Measurements from ENCODE around the gene STK4. TPM values are rescaled to one million over a fixed set of nuclear protein-coding genes. Genes with fewer than 3 reads are reported as not detected.

Gene STK4
- total and polyA plus RNA-seq, 2 donors (not counting 3 experiments of a cell fraction or from before 2014, with no cell fraction given): 9.1 to 29.6 TPM

- Histone ChIP-seq H3K27me3 (ENCODE audit: control insufficient read depth in 2 of 2, insufficient read depth in 2 of 2, low read length in 2 of 2) (no peaks in the 10 kb centered on the region), H3K4me2 (ENCODE audit: insufficient read depth, low read length) (peak overlapping the region; percentile 50), H2AFZ (ENCODE audit: low read depth, low read length) (peak overlapping the region; percentile 59), H3K4me1 (ENCODE audit: control insufficient read depth, extremely low read depth, insufficient read depth, low read length) (peaks cover 46% of the 10 kb centered on the region), H3K36me3 (ENCODE audit: control insufficient read depth in 2 of 2, extremely low read depth in 1 of 2, insufficient read depth in 2 of 2, low read length in 2 of 2) (no peaks in the 10 kb centered on the region), H4K20me1 (replicated peaks; ENCODE audit: control insufficient read depth, extremely low read depth, insufficient read depth, low read length) (no peaks in the 10 kb centered on the region), H3K9ac (replicated peaks; ENCODE audit: extremely low read depth, insufficient read depth, low read length) (peak overlapping the region; percentile 62), H3K27ac (ENCODE audit: insufficient read depth, low read depth, low read length) (peak overlapping the region; percentile 44), H3K9me1 (replicated peaks; ENCODE audit: control insufficient read depth, extremely low read depth, insufficient read depth, low read length) (no peaks in the 10 kb centered on the region), H3K9me3 (replicated peaks; ENCODE audit: control insufficient read depth, insufficient read depth, low read length) (no peaks in the 10 kb centered on the region), H3K79me2 (ENCODE audit: control insufficient read depth, insufficient read depth, low read length) (peaks cover 33% of the 10 kb centered on the region), H3K4me3 (replicated peaks in 1 of 3; ENCODE audit: insufficient read depth in 1 of 3, low read depth in 1 of 3, low read length in 3 of 3) (peak overlapping the region; percentile 6 to 92 (median 64))
- dilution Hi-C loops (cut with MboI; ENCODE audit: extremely low pct_ligation_motif_present, low sequenced_read_pairs) (no loop called here), intact Hi-C loops (cut with micrococcal nuclease) (loop anchor here (1.0 to 10.0 kb wide), 5 partner anchors 27 to 1007 kb away; partner anchors contain the start of genes DNTTIP1, WFDC3 and ZNF335)
- no peak for TF ChIP-seq MAX (IDR thresholded peaks at IDR 0.05; ENCODE audit: insufficient read depth, insufficient read length)
- TF ChIP-seq EZH2 (IDR thresholded peaks at IDR 0.05; ENCODE audit: borderline replicate concordance, low read depth, low read length, severe bottlenecking): no peak
- TF ChIP-seq CTCF (IDR thresholded peaks at IDR 0.05; ENCODE audit: extremely low read depth in 1 of 2, insufficient read depth in 1 of 2, low read depth in 1 of 2, low read length in 2 of 2): no peak
- no peak for TF ChIP-seq MYC (IDR thresholded peaks at IDR 0.05; ENCODE audit: low read depth, low read length)
- no peak for TF ChIP-seq POLR2A (IDR thresholded peaks at IDR 0.05; ENCODE audit: low read depth, low read length)
- TF ChIP-seq GATA2 (IDR thresholded peaks at IDR 0.05; ENCODE audit: insufficient read depth, insufficient read length, low read depth, low read length): no peak
- TF ChIP-seq JUN (IDR thresholded peaks at IDR 0.05; ENCODE audit: borderline replicate concordance, insufficient read depth, insufficient read length, low read depth): no peak
- TF ChIP-seq FOS (IDR thresholded peaks at IDR 0.05; ENCODE audit: borderline replicate concordance, insufficient read depth, low read length): no peak
- no peak for TF ChIP-seq POLR2AphosphoS5 (IDR thresholded peaks at IDR 0.05; ENCODE audit: insufficient read depth, low read depth, low read length)
- DNase-seq (ENCODE audit: low read depth, low spot score): no peak
- POLR2A ChIA-PET: no interaction called here
- no TSS peak for BruUV-seq (replicated peaks)
- no peak for FAIRE-seq
- CTCF ChIA-PET: no interaction called here
Measured at GRCh38 chr20:44965651-44966029, 672 bp upstream of the STK4 start.

Measured in endothelial cell of umbilical vein (primary cell).